ENCODE measurements around the gene RPS25.
"Not testable (repeated sequence)": the region's sequence is repeated elsewhere in the genome, so short reads cannot be mapped to it uniquely, and the experiment has no call there.

The RPS25 gene

GRCh38 chr11:119041821-119042514 lies 23.8 kb upstream of the RPS25 start:
- H3K36me3 ChIP-seq, result peaks cover 28% of the 10 kb centered on the region
- no peak for TF ChIP-seq Cebpa-rat (IDR thresholded peaks at IDR 0.05)
- H3K27me3 ChIP-seq, result no peaks in the 10 kb centered on the region
- no peaks in the 10 kb centered on the region; the same call in 1 of the 2 replicates for H4K20me1 ChIP-seq
- H3K9me3 ChIP-seq, result no peaks in the 10 kb centered on the region
- H3K4me2 ChIP-seq, result no peak overlapping the region
- H3K4me3 ChIP-seq, result no peak overlapping the region
- peaks cover 13% of the 10 kb centered on the region for H3K4me1 ChIP-seq
- H3K27ac ChIP-seq, result no peak overlapping the region
- no peak overlapping the region for H3K9ac ChIP-seq

GRCh38 chr11:119039471-119039870 lies 21.3 kb upstream of the RPS25 start:
- H4K20me1 ChIP-seq, H3K9me3 ChIP-seq, H3K4me3 ChIP-seq, H3K9ac ChIP-seq, H3K27me3 ChIP-seq, H3K36me3 ChIP-seq, H3K27ac ChIP-seq: not testable (repeated sequence)
- peak overlapping the region; percentile 49 for H3K4me2 ChIP-seq
- H3K4me1 ChIP-seq, result peaks cover 13% of the 10 kb centered on the region

- Histone ChIP-seq H4K20me1 (no peaks in the 10 kb centered on the region), H3K27me3 (no peaks in the 10 kb centered on the region), H3K36me3 (no peaks in the 10 kb centered on the region), H3K9ac (no peak overlapping the region), H3K27ac (no peak overlapping the region), H3K9me3 (no peaks in the 10 kb centered on the region), H3K4me3 (no peak overlapping the region), H3K4me2 (peak overlapping the region; percentile 49; the same call in 1 of the 2 replicates), H3K4me1 (peaks cover 17% of the 10 kb centered on the region)
- no peak for TF ChIP-seq Cebpa-rat (IDR thresholded peaks at IDR 0.05)
These were observed 20.7 kb upstream of the RPS25 start for GRCh38 chr11:119038884-119039283.

- Histone ChIP-seq H3K27ac (no peak overlapping the region), H3K4me2 (no peak overlapping the region), H3K9me3 (no peaks in the 10 kb centered on the region), H3K27me3 (no peaks in the 10 kb centered on the region), H3K36me3 (no peaks in the 10 kb centered on the region), H3K4me3 (no peak overlapping the region), H3K9ac (no peak overlapping the region), H4K20me1 (no peaks in the 10 kb centered on the region), H3K4me1 (peaks cover 23% of the 10 kb centered on the region)
- TF ChIP-seq Cebpa-rat (IDR thresholded peaks at IDR 0.05), result no peak
These were observed 16.7 kb upstream of the RPS25 start for GRCh38 chr11:119034813-119035212.

GRCh38 chr11:119033421-119033820 lies 15.3 kb upstream of the RPS25 start:
- peaks cover 30% of the 10 kb centered on the region for H3K4me1 ChIP-seq
- H3K9ac ChIP-seq, H3K9me3 ChIP-seq, H4K20me1 ChIP-seq, H3K4me3 ChIP-seq, H3K27ac ChIP-seq, H3K27me3 ChIP-seq, H3K36me3 ChIP-seq: not testable (repeated sequence)
- peak overlapping the region; percentile 42 for H3K4me2 ChIP-seq

GRCh38 chr11:119031912-119032280 lies 13.8 kb upstream of the RPS25 start:
- H3K36me3 ChIP-seq, result peaks cover 21% of the 10 kb centered on the region
- peaks cover 30% of the 10 kb centered on the region for H3K4me1 ChIP-seq
- no peaks in the 10 kb centered on the region for H3K9me3 ChIP-seq
- H3K9ac ChIP-seq, result no peak overlapping the region
- no peaks in the 10 kb centered on the region for H4K20me1 ChIP-seq
- H3K4me3 ChIP-seq, result no peak overlapping the region
- no peaks in the 10 kb centered on the region for H3K27me3 ChIP-seq
- TF ChIP-seq Cebpa-rat (IDR thresholded peaks at IDR 0.05), result no peak
- H3K27ac ChIP-seq, result no peak overlapping the region
- H3K4me2 ChIP-seq, result no peak overlapping the region

- Histone ChIP-seq H3K27ac (peak within 1 kb of the TSS; percentile 72), H3K27me3 (no peaks in the 10 kb centered on the region), H4K20me1 (no peaks in the 10 kb centered on the region), H3K4me2 (peak within 1 kb of the TSS; percentile 98), H3K9me3 (no peaks in the 10 kb centered on the region), H3K4me1 (peaks cover 30% of the 10 kb centered on the region), H3K4me3 (peak within 1 kb of the TSS; percentile 85), H3K36me3 (peaks cover 35% of the 10 kb centered on the region), H3K9ac (peak within 1 kb of the TSS; percentile 79)
- TF ChIP-seq Cebpa-rat (IDR thresholded peaks at IDR 0.05), result no peak
These were observed 12.3 kb upstream of the RPS25 start, which contains the start of gene SLC37A4 for GRCh38 chr11:119030329-119031047. SLC37A4 (minus strand) TSS chr11:119030877.

- Histone ChIP-seq H3K27ac (peak overlapping the region; percentile 72), H3K4me2 (peak overlapping the region; percentile 98), H3K4me1 (peaks cover 30% of the 10 kb centered on the region), H3K9me3 (no peaks in the 10 kb centered on the region), H3K9ac (peak overlapping the region; percentile 79), H3K36me3 (peaks cover 40% of the 10 kb centered on the region), H4K20me1 (no peaks in the 10 kb centered on the region), H3K27me3 (no peaks in the 10 kb centered on the region), H3K4me3 (peak overlapping the region; percentile 85)
- no peak for TF ChIP-seq Cebpa-rat (IDR thresholded peaks at IDR 0.05)
These were observed 11.8 kb upstream of the RPS25 start for GRCh38 chr11:119030029-119030328.

- Histone ChIP-seq H3K36me3 (peaks cover 45% of the 10 kb centered on the region), H3K27ac (peak overlapping the region; percentile 72; the same call in 1 of the 2 replicates), H3K27me3 (no peaks in the 10 kb centered on the region), H3K9ac (peak overlapping the region; percentile 79), H3K4me3 (peak overlapping the region; percentile 85), H3K9me3 (no peaks in the 10 kb centered on the region), H3K4me2 (peak overlapping the region; percentile 98), H4K20me1 (no peaks in the 10 kb centered on the region), H3K4me1 (peaks cover 34% of the 10 kb centered on the region)
- no peak for TF ChIP-seq Cebpa-rat (IDR thresholded peaks at IDR 0.05)
These were observed 11.3 kb upstream of the RPS25 start for GRCh38 chr11:119029340-119030028.

- H3K4me2 ChIP-seq, result peak overlapping the region; percentile 98
- peaks cover 50% of the 10 kb centered on the region for H3K36me3 ChIP-seq
- H4K20me1 ChIP-seq, result no peaks in the 10 kb centered on the region
- peaks cover 33% of the 10 kb centered on the region for H3K4me1 ChIP-seq
- H3K27ac ChIP-seq, result no peak overlapping the region
- TF ChIP-seq Cebpa-rat (IDR thresholded peaks at IDR 0.05), result no peak
- no peak overlapping the region for H3K4me3 ChIP-seq
- H3K27me3 ChIP-seq, result no peaks in the 10 kb centered on the region
- H3K9me3 ChIP-seq, result no peaks in the 10 kb centered on the region
- H3K9ac ChIP-seq, result peak overlapping the region; percentile 79; the same call in 1 of the 2 replicates
These were observed 10.9 kb upstream of the RPS25 start for GRCh38 chr11:119029069-119029339.

Data from BLaER1 (cell line).